HG03432 (cell line): ENCODE measurements around the gene RTL10.

Source experiments
- ATAC-seq: cut with Tn5 transposase; IDR thresholded peaks from one replicate; pipeline ENCODE4 v1.9.1; 2021; ENCODE audit warnings: mild to moderate bottlenecking, moderate library complexity; ENCODE audit not compliant: unreplicated experiment

The RTL10 gene

GRCh38 chr22:19825904-19826618 is 28.6 kb downstream of the RTL10 start:
- no peak for ATAC-seq

GRCh38 chr22:19824926-19825339 is 29.7 kb downstream of the RTL10 start:
- no peak for ATAC-seq

DNA sequence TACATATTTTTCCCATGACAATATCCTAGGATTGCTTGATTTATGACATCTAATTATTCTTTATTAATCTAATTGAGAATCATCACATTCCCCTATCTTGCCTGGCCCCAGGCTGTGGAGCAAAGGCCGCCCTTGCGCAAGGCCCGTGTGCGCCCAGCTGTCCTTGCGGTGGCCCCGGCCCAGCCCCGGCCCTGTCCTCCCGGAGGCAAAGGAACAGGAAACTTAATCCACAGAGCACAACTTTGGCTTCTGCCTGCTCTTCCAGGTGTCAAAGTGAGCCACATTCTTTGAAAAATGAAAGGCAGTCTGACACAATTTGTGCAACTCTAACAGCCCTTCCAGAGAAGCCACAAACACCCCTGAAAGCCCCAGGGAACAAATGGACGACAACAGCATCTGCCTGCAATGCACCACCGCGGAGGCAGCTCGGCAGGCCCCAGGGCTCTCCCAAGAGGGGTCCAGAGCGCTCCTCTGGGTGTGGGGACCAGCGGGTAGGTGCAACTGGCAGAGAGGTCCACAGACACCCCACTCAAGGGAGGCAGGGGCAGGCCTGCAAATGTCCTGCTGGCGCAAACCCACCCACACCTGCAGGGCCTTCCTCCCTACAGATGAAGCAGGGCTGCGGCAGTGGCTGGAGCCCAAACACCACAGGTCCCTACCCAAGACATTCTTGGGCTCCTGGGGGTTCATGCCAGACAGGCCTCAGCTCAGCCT is 30.3 kb downstream of the RTL10 start:
- no peak for ATAC-seq

DNA sequence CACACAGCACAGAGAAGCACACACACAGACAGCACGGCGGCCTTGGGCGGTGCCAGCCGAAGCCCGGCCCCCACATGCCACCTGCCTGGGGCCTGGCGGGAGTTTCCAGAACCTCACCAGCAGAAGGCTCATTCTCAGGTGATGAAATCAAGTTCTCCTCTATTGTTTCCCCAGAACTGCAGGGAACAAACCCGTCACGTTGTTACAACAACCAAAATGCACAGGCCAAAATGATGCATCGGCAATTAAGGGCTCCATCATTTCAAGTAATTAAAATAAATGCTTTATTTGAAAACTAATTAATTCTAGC is 30.8 kb downstream of the RTL10 start:
- no peak for ATAC-seq

- ATAC-seq, result no peak
Observed at GRCh38 chr22:19823191-19823901, 31.3 kb downstream of the RTL10 start.

DNA sequence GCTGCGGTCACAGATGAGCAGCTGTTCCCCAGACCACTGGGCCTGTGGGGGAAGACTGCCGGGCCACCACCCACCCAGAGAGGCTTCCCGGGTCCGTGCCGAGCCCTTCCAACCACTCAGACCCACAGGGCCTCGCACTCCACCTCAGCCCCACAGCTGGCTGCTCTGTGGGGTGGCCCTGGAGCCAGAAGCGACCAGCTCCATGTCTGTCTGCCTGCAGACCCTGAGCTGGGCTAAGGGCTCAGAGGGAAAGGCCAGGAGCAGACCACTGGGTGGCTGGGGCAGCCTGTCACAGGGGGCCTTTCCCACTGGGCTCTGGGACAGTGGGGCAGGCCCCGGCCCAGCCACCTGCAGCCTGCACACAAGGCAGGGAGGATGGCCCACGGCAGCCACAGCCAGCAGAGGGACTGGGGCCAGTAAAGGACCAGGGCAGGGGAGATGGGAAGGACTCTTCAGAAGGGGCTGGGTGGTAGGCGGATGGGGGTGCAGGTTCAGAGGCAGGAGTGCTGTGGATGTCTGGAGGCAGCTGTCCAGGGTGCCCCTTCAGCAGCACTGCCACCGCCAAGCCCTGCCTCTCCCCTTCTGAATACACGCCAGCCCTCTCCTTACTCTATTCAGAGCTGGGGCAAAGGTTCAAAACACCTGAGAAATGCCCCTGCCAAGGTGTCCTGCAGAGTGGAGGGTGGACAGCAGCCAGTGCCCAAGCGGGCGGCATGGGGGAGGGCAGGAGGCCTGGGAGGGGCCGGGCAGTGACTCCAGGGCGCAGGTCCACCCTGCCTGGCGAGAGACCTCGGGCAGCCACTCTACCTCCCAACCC is 32.2 kb downstream of the RTL10 start:
- ATAC-seq, result no peak

DNA sequence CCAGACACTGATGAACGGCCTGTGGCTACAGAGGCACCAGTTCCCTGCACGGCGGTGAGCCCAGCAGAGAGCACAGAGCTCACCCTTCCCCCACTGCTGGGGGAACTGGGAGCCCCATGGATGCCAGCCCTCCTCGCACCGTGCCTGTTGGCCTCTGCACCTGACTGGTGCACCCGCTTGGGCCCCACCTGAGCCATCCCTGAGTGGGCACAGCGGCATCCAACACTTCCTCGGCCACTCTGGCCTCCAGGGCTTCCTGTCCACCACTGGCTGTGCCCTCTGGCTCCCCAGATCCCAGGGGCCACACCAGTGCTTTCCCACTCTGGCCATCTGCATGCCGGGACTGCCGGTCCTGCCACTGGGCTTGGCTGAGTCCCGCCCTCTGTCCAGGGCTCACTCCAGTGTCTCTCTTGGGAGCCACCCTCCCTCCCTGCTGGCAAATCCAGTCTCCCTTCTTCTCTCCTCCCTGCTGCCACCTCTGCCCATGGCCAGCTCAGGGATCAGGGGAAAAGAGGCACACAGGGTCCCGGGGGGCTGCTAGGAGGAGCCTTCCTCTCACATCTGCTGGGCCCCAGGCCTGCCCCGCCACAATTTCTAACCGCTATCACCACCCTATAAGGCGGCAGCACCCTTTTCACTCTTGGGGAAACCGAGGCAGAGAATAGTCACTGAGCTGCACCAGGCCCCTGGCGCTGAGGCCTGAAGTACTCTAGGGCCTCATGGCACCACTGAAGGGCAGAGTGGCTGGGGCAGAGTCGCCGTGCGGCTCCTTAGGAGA is 33.0 kb downstream of the RTL10 start:
- ATAC-seq, result no peak

GRCh38 chr22:19820880-19821522 is 33.7 kb downstream of the RTL10 start:
- no peak for ATAC-seq

- no peak for ATAC-seq
Observed at GRCh38 chr22:19819911-19820879, 34.5 kb downstream of the RTL10 start.

DNA sequence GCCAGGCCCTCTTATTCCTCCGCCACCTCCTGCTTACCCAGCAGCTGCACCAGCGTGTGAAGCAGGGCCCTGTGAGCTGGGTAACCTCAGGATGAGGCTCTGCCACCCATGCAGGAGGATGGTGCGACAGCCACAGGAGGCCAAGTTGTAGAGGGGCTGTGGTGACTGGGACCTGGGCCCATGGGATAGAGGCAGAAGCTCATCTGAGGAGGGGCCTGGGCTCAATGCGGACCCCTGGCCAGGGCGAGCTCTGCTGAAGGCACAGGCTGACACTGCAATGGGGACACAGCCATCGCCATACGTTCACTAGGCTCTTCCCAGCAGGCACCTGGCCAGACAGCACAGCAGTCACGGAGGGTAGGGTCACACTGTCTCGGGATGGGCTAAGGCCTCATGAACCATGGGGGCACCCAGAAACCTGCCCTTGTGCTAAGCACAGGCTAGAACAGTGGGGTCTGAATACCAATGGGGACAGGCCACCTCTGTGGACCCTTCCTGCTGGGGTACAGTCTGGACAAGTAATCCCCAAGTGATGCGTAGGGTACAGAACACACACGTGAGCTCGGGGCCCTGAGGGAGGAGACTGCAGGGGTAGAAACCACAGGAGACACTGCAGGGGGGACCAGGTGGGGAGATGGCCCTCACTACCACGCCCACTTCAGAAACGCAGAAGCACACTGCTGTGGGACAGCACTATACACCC is 35.3 kb downstream of the RTL10 start:
- no peak for ATAC-seq

DNA sequence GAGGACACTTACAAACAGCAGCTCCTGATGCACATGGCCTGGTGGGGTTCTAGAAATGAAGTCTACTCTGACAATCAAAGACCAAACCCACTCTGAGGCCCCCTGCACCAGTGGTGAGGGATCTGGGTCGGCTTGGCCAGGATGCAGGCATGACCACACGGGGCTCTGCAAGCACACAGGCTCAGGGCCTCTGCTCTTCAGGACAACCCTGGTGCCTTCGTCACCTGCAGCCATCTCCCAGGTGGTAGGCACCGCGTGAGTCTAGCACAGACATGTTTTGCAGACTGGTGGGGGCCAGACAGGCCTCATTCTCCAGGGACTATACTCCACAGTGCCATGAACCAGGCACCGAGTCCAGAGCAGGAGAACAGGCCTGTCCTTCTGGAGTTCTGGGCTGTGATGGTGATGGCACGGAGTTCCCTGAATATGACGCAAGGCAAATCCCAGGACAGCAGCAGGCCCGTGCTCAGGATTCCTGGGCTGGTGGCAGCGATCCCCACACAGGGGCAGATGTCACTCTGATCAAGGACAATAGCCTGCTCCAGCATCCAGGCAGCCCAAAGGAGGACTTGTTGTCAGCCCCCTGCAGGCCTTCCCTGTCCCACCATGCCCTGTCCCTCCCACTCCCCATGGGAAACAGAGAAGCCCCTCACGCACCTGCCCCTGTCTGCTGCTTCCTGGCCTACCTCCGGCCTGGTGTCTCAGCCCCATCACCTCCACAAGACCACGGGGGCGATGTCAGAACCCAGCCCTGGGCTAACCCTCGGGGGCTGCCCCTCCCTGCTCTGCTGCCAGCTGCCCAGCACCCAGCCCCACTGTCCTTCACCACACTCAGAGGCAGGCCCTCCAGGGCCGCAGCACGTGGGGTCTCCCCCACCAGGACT is 36.1 kb downstream of the RTL10 start:
- ATAC-seq, result no peak

DNA sequence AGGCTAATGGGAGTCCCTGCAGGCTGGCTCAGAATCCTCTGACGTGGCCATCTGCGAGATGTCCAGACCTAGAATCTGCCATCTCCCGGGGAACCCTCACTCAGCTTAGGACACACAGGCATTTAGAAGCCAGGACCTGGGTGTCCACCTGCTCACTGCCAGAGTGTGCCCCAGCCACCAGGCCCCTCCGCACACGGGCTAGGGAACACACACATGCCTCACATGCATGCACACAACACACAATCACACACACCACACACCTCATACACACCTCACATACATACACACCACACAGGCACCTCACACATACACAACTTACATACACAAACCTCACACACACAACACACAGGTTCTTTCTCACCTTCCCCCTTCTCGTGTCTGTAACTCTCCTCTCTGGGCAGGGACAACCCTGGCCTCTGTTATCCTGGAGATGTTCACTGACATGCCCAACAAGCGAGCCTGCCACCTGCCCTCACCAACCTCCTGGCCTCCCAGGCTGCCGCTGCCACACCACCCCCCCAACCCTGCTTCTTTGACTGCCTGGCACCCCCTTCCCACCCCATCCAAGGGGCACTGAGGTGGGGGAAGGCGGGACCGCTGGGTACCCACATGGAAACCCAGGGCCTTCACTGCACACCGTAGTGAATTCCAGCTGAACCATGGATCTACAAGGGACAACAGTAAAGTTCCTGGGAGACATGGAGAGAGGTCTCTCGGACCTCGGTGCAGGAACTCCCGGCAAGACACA is 38.1 kb downstream of the RTL10 start:
- ATAC-seq, result no peak

GRCh38 chr22:19815823-19816290 is 38.8 kb downstream of the RTL10 start:
- ATAC-seq, result no peak

- no peak for ATAC-seq
Observed at GRCh38 chr22:19815093-19815822, 39.4 kb downstream of the RTL10 start.

DNA sequence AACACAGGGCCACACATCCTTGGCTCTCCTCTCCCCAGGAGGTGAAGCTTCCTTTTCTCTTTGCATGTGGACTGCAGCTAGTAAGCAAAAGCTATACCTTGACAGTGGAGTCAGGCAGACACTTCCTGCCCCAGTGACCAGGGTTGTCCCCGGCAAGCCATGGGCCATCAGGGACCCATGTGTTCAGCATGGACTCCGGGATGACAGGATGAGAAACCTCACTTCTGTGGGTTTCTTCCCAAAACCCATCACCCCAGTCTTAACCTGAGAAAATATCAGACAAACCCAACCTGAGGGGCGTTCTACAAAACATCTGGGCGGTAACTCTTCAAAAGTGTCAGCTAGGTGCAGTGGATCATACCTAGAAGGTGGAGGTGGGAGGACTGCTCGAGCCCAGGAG is 40.2 kb downstream of the RTL10 start:
- no peak for ATAC-seq

DNA sequence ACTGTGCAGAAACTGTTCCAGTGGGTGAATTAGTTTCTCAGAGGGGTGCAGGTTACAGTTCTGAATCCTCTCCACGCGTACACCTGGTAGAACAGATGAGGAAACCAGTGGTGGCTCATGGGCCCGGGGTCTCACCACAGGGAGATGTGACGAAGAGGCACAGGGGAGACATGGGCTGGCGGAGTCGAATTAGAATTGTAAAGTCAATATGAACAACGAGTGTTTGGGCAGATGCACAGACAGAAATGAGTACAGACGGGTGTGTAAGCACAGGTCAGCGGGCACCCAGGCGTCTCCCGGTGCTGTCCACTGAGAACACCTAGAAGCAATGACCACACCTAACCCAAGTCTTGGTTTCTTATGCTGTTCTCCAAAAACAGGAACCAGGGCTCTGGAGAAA is 41.8 kb downstream of the RTL10 start:
- no peak for ATAC-seq
